ENCODE results near the gene ZP2. TPM values are rescaled to one million over a fixed set of nuclear protein-coding genes. Genes with fewer than 3 reads are reported as not detected.

ZP2 gene
- total RNA-seq, 1 experiment from 2014 or later, result not detected

- Histone ChIP-seq H3K27me3 (replicated peaks; ENCODE audit: control insufficient read depth, insufficient read depth, low read length) (no peaks in the 10 kb centered on the region), H3K9me3 (no peaks in the 10 kb centered on the region), H3K36me3 (ENCODE audit: control insufficient read depth, insufficient read depth, low read length) (peaks cover 2% of the 10 kb centered on the region), H3K4me1 (peaks cover 22% of the 10 kb centered on the region), H3K4me3 (ENCODE audit: low read depth, low read length) (peak overlapping the region; percentile 43; the same call in 1 of the 2 replicates)
- no peak for TF ChIP-seq CTCF (IDR thresholded peaks at IDR 0.05; ENCODE audit: insufficient read depth in 1 of 2, low read depth in 1 of 2, low read length in 1 of 2, severe bottlenecking in 1 of 2, unreplicated experiment in 1 of 2)
- POLR2A ChIA-PET, result no interaction called here
- Mint-ChIP-seq H3K4me3 (ENCODE audit: unreplicated experiment) (peak overlapping the region; percentile 76), H3K27me3 (ENCODE audit: insufficient read depth, unreplicated experiment) (no peaks in the 10 kb centered on the region), H3K36me3 (ENCODE audit: insufficient read depth, unreplicated experiment) (no peaks in the 10 kb centered on the region), H3K27ac (ENCODE audit: unreplicated experiment) (peak overlapping the region; percentile 62), H3K9me3 (ENCODE audit: unreplicated experiment) (no peaks in the 10 kb centered on the region), H3K4me1 (ENCODE audit: low read depth, unreplicated experiment) (peaks cover 20% of the 10 kb centered on the region)
- intact Hi-C loops (cut with micrococcal nuclease; ENCODE audit: unreplicated experiment), result loop anchor here (2.0 kb wide), 1 partner anchor 44 kb away; no protein-coding TSS in a partner anchor
- CTCF ChIA-PET, result interaction anchor here (1.2 kb wide), 2 partner anchors 44 to 68 kb away, joined by 5 to 7 read pairs; no protein-coding TSS in a partner anchor
- no peak for DNase-seq
- BruUV-seq (replicated peaks), result TSS peak; percentile 74
Observed at GRCh38 chr16:21233045-21233520, 21.7 kb upstream of the ZP2 start.

GRCh38 chr16:21228361-21228872 is 17.0 kb upstream of the ZP2 start:
- intact Hi-C loops (cut with micrococcal nuclease; ENCODE audit: unreplicated experiment), result no loop called here
- H3K36me3 Mint-ChIP-seq (ENCODE audit: insufficient read depth, unreplicated experiment), result no peaks in the 10 kb centered on the region
- H3K27me3 ChIP-seq (replicated peaks; ENCODE audit: control insufficient read depth, insufficient read depth, low read length), result no peaks in the 10 kb centered on the region
- H3K4me1 ChIP-seq, result peaks cover 17% of the 10 kb centered on the region
- no peak overlapping the region for H3K4me3 ChIP-seq (ENCODE audit: low read depth, low read length)
- H3K27ac Mint-ChIP-seq (ENCODE audit: unreplicated experiment), result no peak overlapping the region
- BruUV-seq (replicated peaks), result no TSS peak
- no peaks in the 10 kb centered on the region for H3K9me3 ChIP-seq
- H3K4me1 Mint-ChIP-seq (ENCODE audit: low read depth, unreplicated experiment), result no peaks in the 10 kb centered on the region
- no peak for DNase-seq
- H3K36me3 ChIP-seq (ENCODE audit: control insufficient read depth, insufficient read depth, low read length), result no peaks in the 10 kb centered on the region
- ChIA-PET POLR2A (no interaction called here), CTCF (interaction anchor here (1.0 kb wide), 1 partner anchor 39 kb away, joined by 4 read pairs; no protein-coding TSS in a partner anchor)
- H3K9me3 Mint-ChIP-seq (ENCODE audit: unreplicated experiment), result no peaks in the 10 kb centered on the region
- H3K27me3 Mint-ChIP-seq (ENCODE audit: insufficient read depth, unreplicated experiment), result no peaks in the 10 kb centered on the region
- no peak overlapping the region for H3K4me3 Mint-ChIP-seq (ENCODE audit: unreplicated experiment)
- no peak for TF ChIP-seq CTCF (IDR thresholded peaks at IDR 0.05; ENCODE audit: insufficient read depth in 1 of 2, low read depth in 1 of 2, low read length in 1 of 2, severe bottlenecking in 1 of 2, unreplicated experiment in 1 of 2)

DNA sequence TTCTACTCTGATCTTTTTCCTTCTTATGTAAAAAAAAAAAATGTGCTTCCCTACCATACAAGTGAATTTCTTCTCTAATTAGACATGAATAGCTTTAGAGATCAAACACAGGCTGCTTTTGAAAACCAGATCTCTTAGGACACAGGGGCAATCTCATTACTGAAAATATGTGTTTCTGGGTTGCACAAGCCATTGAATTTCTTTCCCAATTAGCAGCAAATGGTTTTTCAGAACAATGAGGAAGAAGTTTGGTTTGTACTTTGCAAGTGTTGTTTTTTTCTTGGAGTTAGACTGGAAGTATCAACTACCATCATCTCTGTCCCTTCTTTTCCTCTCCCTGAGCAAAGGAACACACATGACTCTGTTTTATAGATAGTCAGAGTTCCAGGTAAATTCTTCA is 16.5 kb upstream of the ZP2 start:
- Histone ChIP-seq H3K9me3 (no peaks in the 10 kb centered on the region), H3K36me3 (ENCODE audit: control insufficient read depth, insufficient read depth, low read length) (no peaks in the 10 kb centered on the region), H3K4me3 (ENCODE audit: low read depth, low read length) (no peak overlapping the region), H3K4me1 (peaks cover 17% of the 10 kb centered on the region), H3K27me3 (replicated peaks; ENCODE audit: control insufficient read depth, insufficient read depth, low read length) (no peaks in the 10 kb centered on the region)
- H3K4me3 Mint-ChIP-seq (ENCODE audit: unreplicated experiment), result no peak overlapping the region
- POLR2A ChIA-PET, result no interaction called here
- peaks cover 4% of the 10 kb centered on the region for H3K4me1 Mint-ChIP-seq (ENCODE audit: low read depth, unreplicated experiment)
- H3K9me3 Mint-ChIP-seq (ENCODE audit: unreplicated experiment), result no peaks in the 10 kb centered on the region
- no peak for TF ChIP-seq CTCF (IDR thresholded peaks at IDR 0.05; ENCODE audit: insufficient read depth in 1 of 2, low read depth in 1 of 2, low read length in 1 of 2, severe bottlenecking in 1 of 2, unreplicated experiment in 1 of 2)
- DNase-seq, result no peak
- no peaks in the 10 kb centered on the region for H3K27me3 Mint-ChIP-seq (ENCODE audit: insufficient read depth, unreplicated experiment)
- BruUV-seq (replicated peaks), result no TSS peak
- no peaks in the 10 kb centered on the region for H3K36me3 Mint-ChIP-seq (ENCODE audit: insufficient read depth, unreplicated experiment)
- no peak overlapping the region for H3K27ac Mint-ChIP-seq (ENCODE audit: unreplicated experiment)
- CTCF ChIA-PET, result interaction anchor here (1.0 kb wide), 1 partner anchor 39 kb away, joined by 4 read pairs; no protein-coding TSS in a partner anchor
- intact Hi-C loops (cut with micrococcal nuclease; ENCODE audit: unreplicated experiment), result no loop called here

All from Caco-2 (cell line).